Stimulated activated CD4-positive, alpha-beta T cell treated with anti-CD3 and anti-CD28 coated beads, Interleukin-4, amount 100 ng/mL, for 48 hours (primary cell): ENCODE results near the gene ANO4.

Source experiments
- DNase-seq, 2 donors: peaks; one replicate each; pipeline ENCODE4 v3.0.0-alpha.2; 2020; ENCODE audit warnings: low read depth in 2 of 2

Gene ANO4

GRCh38 chr12:100801320-100801719 lies 6.7 kb downstream of the ANO4 start:
- DNase-seq, result no peak

DNA sequence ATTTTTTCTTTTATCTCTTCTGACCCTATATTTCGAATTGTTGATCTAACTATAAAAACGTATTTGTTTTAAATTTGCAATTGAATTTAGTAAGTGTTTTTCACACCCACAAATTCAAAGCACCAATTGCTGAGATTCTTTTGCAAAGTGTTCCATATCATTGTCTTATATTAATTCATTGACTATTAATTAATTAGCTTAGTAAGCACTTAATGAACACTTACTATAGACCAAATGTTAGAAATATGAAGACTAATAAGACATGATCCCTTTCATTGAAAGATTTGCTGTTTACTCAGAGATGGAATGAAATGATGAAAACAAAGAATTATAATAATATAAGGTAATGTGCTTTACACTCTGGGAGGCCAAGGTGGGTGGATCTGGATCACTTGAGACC lies 14.2 kb downstream of the ANO4 start:
- no peak for DNase-seq

- DNase-seq, result no peak
Measured at GRCh38 chr12:100820314-100820713, 25.7 kb downstream of the ANO4 start.

GRCh38 chr12:100823963-100824362 lies 29.4 kb downstream of the ANO4 start:
- DNase-seq, result no peak

DNA sequence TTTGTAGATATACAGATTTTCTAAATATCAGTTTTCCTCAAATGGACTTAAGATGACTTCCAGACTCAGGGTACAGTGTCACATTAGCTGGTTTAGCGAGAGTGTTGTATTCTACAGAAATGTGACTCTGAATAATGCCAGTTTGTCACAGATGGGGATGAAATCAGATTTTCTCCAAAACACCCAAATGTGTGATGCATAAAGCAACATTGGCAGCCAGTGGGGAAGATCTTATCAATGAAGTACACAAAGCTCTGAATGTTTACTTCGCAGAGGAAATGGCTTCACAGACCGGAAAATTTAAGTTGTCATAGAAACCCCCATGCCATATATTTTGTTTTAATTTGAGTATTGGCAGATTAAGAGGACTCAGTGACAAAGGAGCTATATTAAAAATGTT lies 29.9 kb downstream of the ANO4 start:
- DNase-seq, result no peak

- no peak for DNase-seq
Measured at GRCh38 chr12:100826323-100826722, 31.7 kb downstream of the ANO4 start.

GRCh38 chr12:100827901-100828520 lies 33.4 kb downstream of the ANO4 start:
- no peak for DNase-seq

DNA sequence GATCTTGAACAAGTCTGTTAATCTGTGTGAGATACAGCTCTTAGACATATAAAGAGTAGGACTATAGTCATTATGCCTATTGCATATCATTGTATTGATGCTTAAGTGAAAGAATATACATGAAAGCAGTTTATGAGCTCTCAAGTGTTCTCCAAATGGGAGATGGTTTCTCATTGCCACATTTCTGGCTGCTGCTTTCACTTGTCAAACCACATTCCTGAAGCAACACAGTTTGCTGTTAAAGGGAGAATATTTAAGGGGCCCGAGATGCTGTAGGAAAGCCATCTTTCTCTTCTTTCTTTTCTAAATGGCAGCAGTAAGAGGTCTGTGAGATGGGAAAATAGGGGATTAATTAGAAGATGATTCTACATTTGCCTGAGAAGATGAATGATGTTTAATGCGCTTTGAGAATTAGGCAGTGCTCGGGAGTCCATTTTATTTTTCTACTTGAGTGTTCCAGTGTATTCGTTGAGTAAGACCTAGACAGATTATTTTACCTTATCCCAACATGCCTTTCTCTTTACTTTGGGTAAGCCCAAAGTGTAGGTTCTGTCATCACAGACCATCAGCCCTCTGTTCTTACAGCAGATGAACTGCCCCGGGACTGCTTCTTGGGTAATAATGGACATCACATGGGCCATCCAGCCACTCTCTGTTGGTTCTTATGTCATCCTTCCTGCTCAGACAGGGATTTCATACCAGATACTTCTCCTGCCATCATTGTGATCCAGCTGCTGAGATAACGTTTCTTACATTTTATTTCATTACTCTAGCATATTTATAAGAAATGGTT lies 35.6 kb downstream of the ANO4 start:
- no peak for DNase-seq

DNA sequence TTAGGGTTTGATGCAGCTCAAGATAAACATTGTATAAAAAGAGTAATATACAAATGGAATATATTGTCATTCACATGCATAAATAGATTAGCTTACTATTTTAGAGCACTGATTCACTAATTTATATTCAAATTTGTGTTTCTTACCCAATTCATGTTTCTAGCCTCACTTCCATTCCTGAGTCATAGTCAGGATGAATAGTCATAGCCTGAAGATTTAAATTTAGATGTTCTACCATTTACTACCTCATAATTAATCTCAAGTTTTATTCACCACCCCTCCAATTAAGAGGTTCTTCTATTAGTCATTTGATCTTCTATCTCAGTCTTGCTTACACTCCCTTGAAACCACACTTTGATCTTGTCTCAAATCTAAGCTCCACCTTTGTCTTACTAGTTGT lies 38.7 kb downstream of the ANO4 start:
- no peak for DNase-seq

DNA sequence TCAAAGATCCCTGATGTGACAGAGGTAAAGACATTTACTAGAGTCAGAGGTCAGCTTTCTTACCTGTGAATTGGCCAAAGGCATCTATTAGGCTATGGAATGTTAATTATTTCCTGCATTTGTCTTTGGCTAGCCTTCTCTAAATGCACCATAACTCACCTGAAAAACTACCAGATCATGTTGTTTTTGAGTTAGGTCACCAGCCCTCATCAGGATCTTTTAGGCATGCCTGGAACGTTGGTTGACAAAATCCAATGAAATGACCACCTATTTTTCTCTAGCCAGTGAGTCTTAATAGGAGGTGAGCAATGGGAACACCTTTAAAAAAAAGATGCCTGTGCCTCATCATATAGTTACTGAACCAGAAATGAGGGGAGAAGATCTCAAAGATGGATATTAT lies 46.2 kb downstream of the ANO4 start:
- no peak for DNase-seq

DNA sequence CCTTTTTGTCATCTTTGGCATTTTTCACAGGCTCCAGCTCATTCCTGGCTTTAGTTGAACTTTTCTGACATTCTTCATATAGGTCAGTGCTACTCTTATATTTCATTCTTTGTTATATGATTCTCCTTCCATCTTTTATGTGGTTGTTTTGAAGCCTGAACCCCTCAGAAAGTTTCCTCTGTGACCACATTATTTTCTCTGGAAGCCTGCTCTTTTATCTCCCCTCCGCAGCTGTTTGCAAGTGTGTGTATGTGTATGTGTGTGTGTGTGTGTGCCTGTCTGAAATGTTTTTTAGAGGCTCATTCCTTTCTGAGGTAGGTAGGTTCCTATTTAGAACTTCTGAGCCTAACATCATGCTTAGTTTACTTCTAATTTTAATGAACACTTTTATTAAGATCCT lies 47.6 kb downstream of the ANO4 start:
- DNase-seq, result no peak

GRCh38 chr12:100843061-100843460 lies 48.5 kb downstream of the ANO4 start:
- DNase-seq, result no peak

GRCh38 chr12:100845095-100845494 lies 50.5 kb downstream of the ANO4 start:
- no peak for DNase-seq

- DNase-seq, result no peak
Measured at GRCh38 chr12:100851637-100852036, 57.1 kb downstream of the ANO4 start.

DNA sequence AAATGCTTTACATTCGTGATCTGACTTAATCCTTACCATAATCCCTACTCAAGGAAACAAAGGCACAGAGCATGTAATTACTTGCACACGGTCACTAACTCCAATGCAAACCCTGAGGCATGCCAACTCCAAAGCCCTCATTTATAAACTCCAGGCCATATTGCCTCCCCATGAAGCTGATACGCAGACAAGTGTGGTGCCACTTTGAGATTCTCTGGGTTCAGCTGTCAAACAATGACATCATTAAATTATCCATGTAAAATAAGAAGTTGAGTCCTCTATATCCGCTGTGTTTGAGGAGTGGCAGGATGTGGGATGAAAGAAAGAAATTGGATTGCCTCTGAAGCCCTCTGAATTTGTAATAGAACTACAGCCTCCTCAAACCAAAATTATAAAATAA lies 62.8 kb downstream of the ANO4 start:
- no peak for DNase-seq

DNA sequence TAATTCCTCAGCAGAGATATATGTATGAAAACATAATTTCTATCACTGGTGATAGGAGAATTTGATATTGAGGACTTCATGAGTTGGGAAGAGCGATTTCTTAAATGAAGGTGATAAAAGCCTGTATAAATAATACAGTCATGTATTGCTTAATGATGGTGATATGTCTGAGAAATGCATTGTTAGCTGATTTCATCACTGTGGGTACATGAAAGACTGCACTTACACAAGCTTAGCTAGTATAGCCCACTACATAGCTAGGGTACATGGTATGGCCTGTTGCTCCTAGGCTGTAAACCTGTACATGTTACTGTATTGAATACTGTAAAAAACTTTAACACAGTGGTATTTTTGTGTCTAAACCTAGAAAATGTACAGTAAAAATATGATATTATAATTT lies 63.4 kb downstream of the ANO4 start:
- no peak for DNase-seq

- no peak for DNase-seq
Measured at GRCh38 chr12:100858656-100859055, 64.1 kb downstream of the ANO4 start.

GRCh38 chr12:100859063-100859627 lies 64.6 kb downstream of the ANO4 start:
- no peak for DNase-seq

DNA sequence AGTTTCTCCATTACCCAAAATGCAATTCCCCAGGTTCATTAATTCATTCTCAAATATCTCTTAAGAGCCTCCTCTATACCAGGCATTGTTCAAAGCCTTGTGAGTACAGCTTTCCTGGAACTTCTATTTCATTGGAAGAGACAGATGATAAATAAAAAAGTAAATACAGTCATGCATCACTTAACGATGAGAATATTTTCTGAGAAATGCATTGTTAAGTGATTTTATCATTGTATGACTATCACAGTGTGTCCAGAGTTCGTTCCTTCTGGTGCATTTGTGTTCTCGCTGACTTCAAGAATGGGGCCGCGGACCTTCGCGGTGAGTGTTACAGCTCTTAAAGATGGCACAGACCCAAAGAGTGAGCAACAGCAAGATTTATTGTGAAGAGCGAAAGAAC lies 66.0 kb downstream of the ANO4 start:
- DNase-seq, result no peak

DNA sequence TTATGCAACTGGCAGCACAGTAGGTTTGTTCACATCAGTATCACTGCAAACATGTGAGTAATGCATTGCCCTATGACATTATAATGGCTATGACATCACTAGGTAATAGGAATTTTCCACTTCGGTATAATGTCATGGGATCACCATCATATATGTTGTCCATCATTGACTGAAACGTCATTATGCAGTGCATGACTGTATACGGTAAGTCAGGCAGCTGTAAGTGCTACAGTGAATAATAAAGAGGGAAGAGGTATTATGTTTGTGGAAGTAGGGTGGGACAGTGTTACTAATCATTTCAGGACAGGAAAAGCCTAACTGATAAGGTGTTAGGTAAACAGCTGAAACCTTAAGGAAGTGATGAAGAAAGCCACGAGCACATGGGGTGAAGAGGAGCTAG lies 68.1 kb downstream of the ANO4 start:
- no peak for DNase-seq

- DNase-seq, result no peak
Measured at GRCh38 chr12:100864366-100864765, 69.8 kb downstream of the ANO4 start.

GRCh38 chr12:100867639-100868393 lies 73.2 kb downstream of the ANO4 start:
- no peak for DNase-seq

GRCh38 chr12:100868487-100868886 lies 73.9 kb downstream of the ANO4 start:
- no peak for DNase-seq
